AG04450 (cell line): ENCODE results near the gene SPATA31D4. TPM values are rescaled to one million over a fixed set of nuclear protein-coding genes. Genes with fewer than 3 reads are reported as not detected.

Experiments
- CTCF ChIA-PET: fragments of 300-600, 350-600 bp; formaldehyde crosslinking; extraction: SDS; loops from one replicate; lab custom pipeline; 2022; ENCODE audit warnings: antibody characterized with exemption, inconsistent platforms; lab: Charles Lee
- POLR2A ChIA-PET: fragments of 350-600 bp; formaldehyde crosslinking; extraction: SDS; loops from one replicate; lab custom pipeline; 2021; ENCODE audit warnings: antibody characterized with exemption, inconsistent platforms; lab: Yijun Ruan, JAX
- DNase-seq: peaks from one replicate; pipeline ENCODE4 v3.0.0-alpha.2; 2011; ENCODE audit warnings: low read depth, low spot score
- H3K27ac ChIP-seq: one replicate; pipeline ENCODE4 v1.5.1; 2012; ENCODE audit warnings: low read depth, low read length, control low read depth
- H3K27me3 ChIP-seq: one replicate; pipeline ENCODE4 v1.6.0; 2012; ENCODE audit warnings: low read length; ENCODE audit not compliant: control insufficient read depth, insufficient read depth
- H3K4me3 ChIP-seq: 2 replicates; pipeline ENCODE4 v1.5.1; 2011; ENCODE audit warnings: mild to moderate bottlenecking, low read depth, low read length, control low read depth
- H3K9me3 ChIP-seq: 2 replicates; pipeline ENCODE4 v1.5.1; 2012; ENCODE audit warnings: low read length; ENCODE audit not compliant: control insufficient read depth, insufficient read depth
- CTCF ChIP-seq: IDR thresholded peaks from 2 replicates; pipeline ENCODE4 v1.5.1; 2011; ENCODE audit warnings: low read depth, low read length, control low read depth, inconsistent platforms
- polyA plus RNA-seq: library from polyadenylated mRNA; depleted of rRNA; stranded (reverse); fragments of >200 nt; gene quantifications from 2 replicates; pipeline ENCODE4 v1.2.3, GENCODE V29; 2011

The SPATA31D4 gene
- polyA plus RNA-seq, 1 experiment = not detected

DNA sequence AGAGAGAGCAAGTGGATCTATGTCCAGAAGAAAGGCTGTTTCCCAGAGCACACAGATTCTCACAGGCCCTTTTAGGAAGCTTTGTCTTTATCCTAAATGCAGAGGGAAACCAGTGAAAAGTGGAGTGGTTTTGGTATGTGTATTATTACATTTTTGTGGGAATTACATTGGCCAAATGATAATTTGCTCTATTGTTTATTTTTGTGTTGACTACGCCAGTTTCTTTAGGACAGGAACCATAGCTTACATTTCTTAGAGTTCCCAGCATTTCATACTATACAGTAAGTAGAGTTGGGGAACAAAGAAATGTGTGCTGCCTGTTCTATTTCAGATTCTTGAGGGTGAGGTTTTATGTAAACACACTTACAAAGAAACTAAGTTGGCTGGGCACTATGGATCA is 29.4 kb upstream of the SPATA31D4 start:
- Histone ChIP-seq H3K27me3 (no peaks in the 10 kb centered on the region), H3K4me3 (no peak overlapping the region), H3K9me3 (no peaks in the 10 kb centered on the region), H3K27ac (peak overlapping the region; percentile 72)
- no peak for TF ChIP-seq CTCF
- CTCF ChIA-PET = interaction anchor here (0.6 to 0.7 kb wide), 2 partner anchors 10 to 1018 kb away, joined by 4 read pairs; no protein-coding TSS in a partner anchor
- DNase-seq = no peak
- POLR2A ChIA-PET = interaction anchor here (0.6 kb wide), 1 partner anchor 209 kb away, joined by 4 read pairs; the partner anchor contains the start of gene TLE1

DNA sequence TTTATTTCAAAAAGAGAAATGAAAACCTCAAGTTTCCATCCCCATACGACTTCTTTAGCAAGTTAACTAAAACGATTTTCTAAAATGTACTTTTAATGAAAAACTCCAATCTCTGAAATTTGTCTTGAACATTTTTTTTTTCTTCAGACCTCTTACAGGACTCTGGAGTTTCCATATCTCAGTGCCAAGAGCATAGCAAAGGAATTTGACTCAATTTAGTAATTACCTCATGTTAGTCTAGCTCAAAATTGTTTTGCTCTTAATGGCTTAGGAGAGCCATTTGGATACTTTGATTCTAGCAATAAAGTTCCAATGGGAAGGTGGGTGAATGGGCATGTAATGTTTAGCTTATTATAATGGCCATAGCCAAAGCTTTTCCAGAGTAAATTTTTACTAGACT is 26.0 kb upstream of the SPATA31D4 start:
- CTCF ChIA-PET = no interaction called here
- POLR2A ChIA-PET = no interaction called here
- no peak for DNase-seq
- no peak overlapping the region for H3K27ac ChIP-seq
- H3K27me3 ChIP-seq = no peaks in the 10 kb centered on the region
- no peak overlapping the region for H3K4me3 ChIP-seq
- no peak for TF ChIP-seq CTCF
- no peaks in the 10 kb centered on the region for H3K9me3 ChIP-seq

GRCh38 chr9:81902626-81903025 is 25.6 kb upstream of the SPATA31D4 start:
- POLR2A ChIA-PET = no interaction called here
- H3K27ac ChIP-seq = no peak overlapping the region

GRCh38 chr9:81906671-81907070 is 21.6 kb upstream of the SPATA31D4 start:
- Histone ChIP-seq H3K27me3 (no peaks in the 10 kb centered on the region), H3K4me3 (no peak overlapping the region), H3K9me3 (no peaks in the 10 kb centered on the region), H3K27ac (no peak overlapping the region)
- POLR2A ChIA-PET = interaction anchor here (0.6 kb wide), 1 partner anchor 30 kb away, joined by 3 read pairs; no protein-coding TSS in a partner anchor
- DNase-seq = no peak
- CTCF ChIA-PET = interaction anchor here (1.8 kb wide), 1 partner anchor 700 kb away, joined by 6 read pairs; no protein-coding TSS in a partner anchor
- no peak for TF ChIP-seq CTCF

More at GRCh38 chr9:81902626-81903025, 25.6 kb upstream of the SPATA31D4 start:
- Histone ChIP-seq H3K27me3 (no peaks in the 10 kb centered on the region), H3K4me3 (no peak overlapping the region), H3K9me3 (no peaks in the 10 kb centered on the region)
- DNase-seq = no peak
- TF ChIP-seq CTCF = no peak
- CTCF ChIA-PET = no interaction called here

GRCh38 chr9:81912135-81912534 is 16.1 kb upstream of the SPATA31D4 start:
- TF ChIP-seq CTCF = no peak
- DNase-seq = no peak
- Histone ChIP-seq H3K27me3 (no peaks in the 10 kb centered on the region), H3K9me3 (no peaks in the 10 kb centered on the region), H3K4me3 (no peak overlapping the region), H3K27ac (no peak overlapping the region)
- ChIA-PET POLR2A (interaction anchor here (0.6 kb wide), 1 partner anchor 502 kb away, joined by 3 read pairs; no protein-coding TSS in a partner anchor), CTCF (no interaction called here)
